Right lobe of liver (tissue), 6 donors: ENCODE measurements around the gene ADARB2. TPM values are rescaled to one million over a fixed set of nuclear protein-coding genes. Genes with fewer than 3 reads are reported as not detected.

Experiments
- ATAC-seq, 4 donors: fragments of 200-7000 bp; cut with Tn5 transposase; one replicate each; pipeline ENCODE4 v1.9.1; 2020; ENCODE audit warnings: mild to moderate bottlenecking in 4 of 4, moderate library complexity in 4 of 4
- DNase-seq, 3 donors: peaks; one replicate each; pipeline ENCODE4 v3.0.0-alpha.2; 2020
- H3K27ac ChIP-seq, 3 donors: fragments of 200-600 bp; one replicate each; pipeline ENCODE4 v1.8.0; 2022
- H3K27me3 ChIP-seq, 2 donors: fragments of 200-600 bp; one replicate each; pipeline ENCODE4 v1.8.0; 2022
- H3K36me3 ChIP-seq, 4 donors: fragments of 200-600 bp; sonication (generic) in 1 of 4; one replicate each; pipeline versions ENCODE4 v1.5.1 to v1.8.0; 2017 to 2022; ENCODE audit warnings: control low read depth in 1 of 4
- H3K4me1 ChIP-seq, 4 donors: fragments of 200-600 bp; sonication (generic) in 1 of 4; one replicate each; pipeline versions ENCODE4 v1.5.1 to v1.8.0; 2017 to 2022; ENCODE audit warnings: control low read depth in 1 of 4
- H3K4me3 ChIP-seq, 3 donors: fragments of 200-600 bp; one replicate each; pipeline ENCODE4 v1.8.0; 2022
- H3K9me3 ChIP-seq, 4 donors: fragments of 200-600 bp; sonication (generic) in 1 of 4; one replicate each; pipeline versions ENCODE4 v1.5.1 to v1.8.0; 2017 to 2022; ENCODE audit warnings: control low read depth in 1 of 4
- POLR2A ChIP-seq: fragments of 450-650 bp; IDR thresholded peaks from one replicate; pipeline ENCODE4 v1.6.1; 2017; ENCODE audit warnings: antibody characterized with exemption, mild to moderate bottlenecking
- WGBS: methylation state at CpG from one replicate; pipeline ENCODE4 v1.1.6; 2018; ENCODE audit warnings: low coverage, low lambda C conversion rate; ENCODE audit not compliant: insufficient coverage; ENCODE audit errors: missing lambda C conversion rate; 5-methylcytosine and 5-hydroxymethylcytosine counted together
- intact Hi-C, 2 donors: fragments of 100-400 bp; cut with DNase I; formaldehyde crosslinking; loops; one replicate each; pipeline versions ENCODE4 v1.11.2 to v1.14.1; 2022
- total RNA-seq, 6 experiments: library from RNA; depleted of rRNA in 2 of 6; stranded (reverse); fragments of >200 nt in 2 of 6; fragmentation: NEBNext Ultra II Directional in 3 of 6; extraction: Animal tissue kit (Norgen Biotek cat#: 25700) in 3 of 6; gene quantifications; one replicate each; pipeline versions ENCODE4 v1.1.0 to v1.2.4, GENCODE V29; 2016 to 2023
- TF ChIP-seq, protein P1 (sequence below), 4 donors: fragments of 200-600 bp in 3 of 4; fragments of 450-650 bp in 1 of 4; IDR thresholded peaks; one replicate each; pipeline versions ENCODE4 v1.5.1 to v1.8.0; 2016 to 2022; ENCODE audit warnings: antibody characterized with exemption in 4 of 4, mild to moderate bottlenecking in 2 of 4
- donor health status: DM: no; HTN: yes; CAD: no.
- donor health status: DM: no; HTN: no; CAD: no.
- donor health status: DM: no; HTN: no; CAD: no.
- donor health status: DM: no; HTN: yes; CAD: no.
- donor health status: DM: no; HTN: yes; CAD: no.

Gene ADARB2
- total RNA-seq, 6 experiments from 2014 or later, result 0.07 to 0.68 (median 0.42) TPM

DNA sequence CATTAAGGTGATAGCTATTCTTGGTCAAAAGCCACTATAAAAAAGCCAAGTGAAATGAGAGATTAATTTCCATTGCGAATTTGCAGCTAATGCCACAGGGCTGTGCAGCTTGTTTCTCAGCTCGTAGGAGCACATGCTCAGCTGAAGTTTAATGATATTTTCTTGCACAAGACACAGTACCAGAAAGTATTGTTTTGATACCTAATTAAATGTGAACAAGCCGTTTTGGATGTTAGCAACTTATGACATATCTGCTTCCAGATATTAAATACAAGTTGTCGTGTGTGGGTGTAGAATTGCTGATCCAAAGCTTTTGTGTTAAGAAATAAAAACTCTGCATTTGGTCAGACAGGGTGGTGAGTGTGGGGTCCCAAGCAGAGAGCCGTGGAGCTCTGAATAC, 47.2 kb downstream of the ADARB2 start:
- WGBS, result 64% methylated on average over 4 of the region's 5 CpGs
- Histone ChIP-seq H3K36me3 (no peaks in the 10 kb centered on the region), H3K4me3 (no peak overlapping the region), H3K9me3 (no peaks in the 10 kb centered on the region), H3K27ac (no peak overlapping the region), H3K4me1 (no peaks in the 10 kb centered on the region), H3K27me3 (no peaks in the 10 kb centered on the region)
- DNase-seq, result no peak
- intact Hi-C loops, result no loop called here
- TF ChIP-seq, protein P1, sequence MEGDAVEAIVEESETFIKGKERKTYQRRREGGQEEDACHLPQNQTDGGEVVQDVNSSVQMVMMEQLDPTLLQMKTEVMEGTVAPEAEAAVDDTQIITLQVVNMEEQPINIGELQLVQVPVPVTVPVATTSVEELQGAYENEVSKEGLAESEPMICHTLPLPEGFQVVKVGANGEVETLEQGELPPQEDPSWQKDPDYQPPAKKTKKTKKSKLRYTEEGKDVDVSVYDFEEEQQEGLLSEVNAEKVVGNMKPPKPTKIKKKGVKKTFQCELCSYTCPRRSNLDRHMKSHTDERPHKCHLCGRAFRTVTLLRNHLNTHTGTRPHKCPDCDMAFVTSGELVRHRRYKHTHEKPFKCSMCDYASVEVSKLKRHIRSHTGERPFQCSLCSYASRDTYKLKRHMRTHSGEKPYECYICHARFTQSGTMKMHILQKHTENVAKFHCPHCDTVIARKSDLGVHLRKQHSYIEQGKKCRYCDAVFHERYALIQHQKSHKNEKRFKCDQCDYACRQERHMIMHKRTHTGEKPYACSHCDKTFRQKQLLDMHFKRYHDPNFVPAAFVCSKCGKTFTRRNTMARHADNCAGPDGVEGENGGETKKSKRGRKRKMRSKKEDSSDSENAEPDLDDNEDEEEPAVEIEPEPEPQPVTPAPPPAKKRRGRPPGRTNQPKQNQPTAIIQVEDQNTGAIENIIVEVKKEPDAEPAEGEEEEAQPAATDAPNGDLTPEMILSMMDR (IDR thresholded peaks at IDR 0.05), result no peak
- TF ChIP-seq POLR2A, result no peak
- no peak for ATAC-seq

DNA sequence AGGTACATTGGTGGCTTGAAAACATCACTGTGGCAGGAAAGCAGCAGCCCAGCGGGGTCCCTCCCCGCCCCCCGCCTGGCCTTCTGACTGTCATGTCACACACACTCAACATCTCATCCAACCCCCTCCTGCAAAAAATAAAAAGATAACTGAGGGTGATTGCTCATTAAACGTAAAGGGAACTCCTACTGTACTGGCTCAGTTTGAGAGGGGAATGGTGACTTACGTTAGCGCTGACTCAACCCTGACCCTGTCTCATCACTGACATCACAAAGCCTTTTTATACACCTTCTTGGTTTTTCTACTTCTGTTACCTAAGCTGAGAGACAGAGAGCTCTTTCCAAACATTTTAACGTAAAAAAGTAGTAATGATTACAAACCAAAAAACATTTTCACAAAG, 48.8 kb downstream of the ADARB2 start:
- Histone ChIP-seq H3K4me1 (no peaks in the 10 kb centered on the region), H3K9me3 (no peaks in the 10 kb centered on the region), H3K27me3 (no peaks in the 10 kb centered on the region), H3K36me3 (no peaks in the 10 kb centered on the region), H3K4me3 (no peak overlapping the region), H3K27ac (no peak overlapping the region)
- no peak for TF ChIP-seq POLR2A
- 58% methylated on average over 7 of the region's 7 CpGs for WGBS
- ATAC-seq (no peak), DNase-seq (no peak)
- intact Hi-C loops, result no loop called here

DNA sequence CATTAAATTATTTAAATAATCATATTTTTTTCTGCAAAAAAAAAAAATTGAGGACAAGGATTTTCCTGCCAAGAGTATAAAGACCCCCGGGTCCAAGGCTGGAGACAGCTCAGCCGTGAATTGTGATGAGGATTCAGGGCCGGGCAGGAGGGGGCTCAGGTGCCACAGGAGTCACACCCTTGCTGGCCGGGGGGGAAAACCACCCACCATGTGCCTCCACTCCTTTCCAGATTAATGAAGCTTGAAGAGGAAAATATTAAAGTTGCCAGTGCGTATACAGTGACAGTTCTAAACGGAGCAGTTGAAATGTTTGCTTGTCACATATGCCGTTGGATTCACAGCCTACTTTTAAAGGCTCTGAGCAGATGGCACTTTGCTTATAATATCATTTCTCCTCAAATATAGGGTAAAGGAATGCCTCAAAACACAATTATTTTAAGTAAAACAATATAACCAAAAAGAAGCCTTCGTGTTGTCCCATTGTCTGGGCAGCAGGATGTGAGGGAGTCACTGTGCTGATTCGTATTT, 49.6 kb downstream of the ADARB2 start:
- H3K9me3 ChIP-seq, result no peaks in the 10 kb centered on the region
- H3K4me1 ChIP-seq, result no peaks in the 10 kb centered on the region
- no peaks in the 10 kb centered on the region for H3K27me3 ChIP-seq
- 61% methylated on average over 9 of the region's 9 CpGs for WGBS
- no peak for TF ChIP-seq POLR2A
- TF ChIP-seq, protein P1 (IDR thresholded peaks at IDR 0.05), result no peak
- H3K4me3 ChIP-seq, result no peak overlapping the region
- peak in 1 of 3 donors; percentile 12 for DNase-seq
- no peak overlapping the region for H3K27ac ChIP-seq
- intact Hi-C loops, result no loop called here
- no peaks in the 10 kb centered on the region for H3K36me3 ChIP-seq
- no peak for ATAC-seq

DNA sequence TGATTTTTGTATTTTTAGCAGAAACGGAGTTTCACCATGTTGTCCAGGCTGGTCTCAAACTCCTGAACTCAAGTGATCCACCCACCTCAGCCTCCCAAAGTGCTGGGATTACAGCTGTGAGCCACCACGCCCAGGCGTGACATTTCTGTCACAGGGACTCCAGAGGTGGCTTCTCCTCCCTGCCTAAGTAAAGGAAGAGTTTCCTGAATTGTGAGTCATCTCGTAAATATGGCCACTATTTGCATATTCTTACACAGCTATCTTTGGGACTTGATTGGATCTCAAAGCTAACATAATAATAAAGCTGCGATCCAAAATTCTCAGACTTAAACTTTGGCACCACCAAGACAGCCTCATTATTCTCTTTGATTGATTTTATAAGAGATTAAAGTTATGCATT, 50.1 kb downstream of the ADARB2 start:
- peak in 1 of 3 donors; percentile 6 for DNase-seq
- intact Hi-C loops, result no loop called here
- TF ChIP-seq, protein P1 (IDR thresholded peaks at IDR 0.05), result no peak
- TF ChIP-seq POLR2A, result no peak

DNA sequence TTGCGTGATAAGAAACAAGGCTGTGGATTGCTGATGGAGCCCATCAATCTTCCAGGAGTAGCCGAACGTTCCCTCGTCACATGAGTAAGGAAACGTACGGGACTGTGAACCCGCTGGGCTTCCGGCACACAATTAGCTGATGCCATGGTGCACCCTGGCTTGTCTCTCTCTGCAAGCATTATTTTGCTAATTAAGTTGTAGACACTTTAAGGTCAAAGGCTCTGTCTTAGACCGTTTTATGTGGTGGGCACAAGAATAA, 50.9 kb downstream of the ADARB2 start:
- WGBS, result 59% methylated on average over 7 of the region's 9 CpGs

More for the DNA sequence above, 50.1 kb downstream of the ADARB2 start:
- ATAC-seq, result no peak
- Histone ChIP-seq H3K27me3 (no peaks in the 10 kb centered on the region), H3K27ac (no peak overlapping the region), H3K4me1 (no peaks in the 10 kb centered on the region), H3K9me3 (no peaks in the 10 kb centered on the region), H3K4me3 (no peak overlapping the region), H3K36me3 (no peaks in the 10 kb centered on the region)
- WGBS, result 51% methylated on average over 3 of the region's 5 CpGs

More for the DNA sequence above, 50.9 kb downstream of the ADARB2 start:
- Histone ChIP-seq H3K4me1 (no peaks in the 10 kb centered on the region), H3K36me3 (no peaks in the 10 kb centered on the region), H3K27me3 (no peaks in the 10 kb centered on the region), H3K27ac (no peak overlapping the region), H3K4me3 (no peak overlapping the region), H3K9me3 (no peaks in the 10 kb centered on the region)
- ATAC-seq (no peak), DNase-seq (no peak)
- no peak for TF ChIP-seq POLR2A
- TF ChIP-seq, protein P1 (IDR thresholded peaks at IDR 0.05), result no peak
- intact Hi-C loops, result no loop called here
